GM12878 (cell line): Measurements from ENCODE around the gene EFCC1. TPM values are rescaled to one million over a fixed set of nuclear protein-coding genes. Genes with fewer than 3 reads are reported as not detected.

Source experiments
- ATAC-seq: fragments of 200-7000 bp; cut with Tn5 transposase; 3 replicates; pipeline ENCODE4 v1.9.1; 2020; ENCODE audit warnings: mild to moderate bottlenecking, moderate library complexity
- BruUV-seq: library from RNA; stranded (reverse); fragments of 400-500 nt; replicated peaks from 2 replicates; lab custom pipeline; 2021; lab: Mats Ljungman, UMichigan
- CTCF ChIA-PET: fragments of 300-600 bp; sonication (Branson Sonifier 250); formaldehyde crosslinking; extraction: SDS; loops from one replicate; lab custom pipeline; 2021; ENCODE audit warnings: inconsistent platforms; lab: Yijun Ruan, JAX
- POLR2A ChIA-PET: fragments of 350-600 bp; formaldehyde crosslinking; extraction: SDS; loops from one replicate; lab custom pipeline; 2021; ENCODE audit warnings: inconsistent platforms; lab: Charles Lee
- RAD21 ChIA-PET: fragments of 300-600 bp; sonication (Branson Sonifier 250); formaldehyde crosslinking; loops from one replicate; lab custom pipeline; 2023; ENCODE audit warnings: antibody characterized with exemption; ENCODE audit not compliant: unreplicated experiment; lab: Charles Lee
- SMC1A ChIA-PET: fragments of 300-600 bp; sonication (Branson Sonifier 250); formaldehyde crosslinking; loops from one replicate; lab custom pipeline; 2023; ENCODE audit not compliant: unreplicated experiment, uncharacterized antibody; lab: Charles Lee
- DNase-seq: peaks from one replicate; pipeline ENCODE4 v3.0.0-alpha.2; 2011; ENCODE audit warnings: low read depth, low spot score
- FAIRE-seq: peaks from 3 replicates; lab custom pipeline; 2011; peaks lifted over from hg19 to GRCh38; lab: Jason Lieb, UNC
- H2AFZ ChIP-seq: 2 replicates; pipeline ENCODE4 v1.6.0; 2011; ENCODE audit warnings: low read depth, low read length, control low read depth; ENCODE audit not compliant: control insufficient read depth
- H3K27ac ChIP-seq: 2 replicates; pipeline ENCODE4 v1.5.1; 2011; ENCODE audit warnings: control low read depth; ENCODE audit not compliant: control insufficient read depth, insufficient read depth
- H3K27me3 ChIP-seq, 2 experiments: replicated peaks in 1 of 2; 2 replicates each; pipeline versions ENCODE4 v1.6.0 to v1.6.1; 2011; ENCODE audit warnings: low read length in 1 of 2; ENCODE audit not compliant: control insufficient read depth in 2 of 2, insufficient read depth in 2 of 2
- H3K36me3 ChIP-seq, 2 experiments: 2 replicates each; pipeline ENCODE4 v1.5.1; 2011; ENCODE audit warnings: low read length in 1 of 2; ENCODE audit not compliant: control insufficient read depth in 2 of 2, insufficient read depth in 2 of 2
- H3K4me1 ChIP-seq: 2 replicates; pipeline ENCODE4 v1.6.1; 2011; ENCODE audit warnings: mild to moderate bottlenecking, low read length, moderate library complexity, mixed read lengths; ENCODE audit not compliant: control insufficient read depth, insufficient read depth
- H3K4me2 ChIP-seq: 2 replicates; pipeline ENCODE4 v1.6.0; 2011; ENCODE audit warnings: control low read depth; ENCODE audit not compliant: control insufficient read depth, insufficient read depth
- H3K4me3 ChIP-seq: fragments of 200-600 bp; sonication (generic); 2 replicates; pipeline ENCODE4 v1.5.1; 2016
- H3K79me2 ChIP-seq: 2 replicates; pipeline ENCODE4 v1.6.0; 2011; ENCODE audit warnings: low read length; ENCODE audit not compliant: control insufficient read depth, insufficient read depth
- H3K9ac ChIP-seq: 2 replicates; pipeline ENCODE4 v1.8.0; 2011; ENCODE audit warnings: low read length, control low read depth, mixed read lengths; ENCODE audit not compliant: control insufficient read depth, insufficient read depth
- H3K9me3 ChIP-seq: replicated peaks from 3 replicates; pipeline ENCODE4 v1.5.1; 2011; ENCODE audit warnings: mild to moderate bottlenecking, low read length; ENCODE audit not compliant: control insufficient read depth, insufficient read depth
- H4K20me1 ChIP-seq: 2 replicates; pipeline ENCODE4 v1.6.0; 2011; ENCODE audit not compliant: control insufficient read depth, insufficient read depth
- CBFB ChIP-seq: IDR thresholded peaks from 2 replicates; pipeline ENCODE4 v1.6.1; 2016; ENCODE audit warnings: antibody characterized with exemption, low read depth
- EED ChIP-seq: sonication (generic); IDR thresholded peaks from 2 replicates; pipeline ENCODE4 v1.6.1; 2016; ENCODE audit warnings: antibody characterized with exemption, low read depth
- ETV6 ChIP-seq, 2 experiments: fragments of 450-650 bp in 1 of 2; IDR thresholded peaks in 1 of 2; conservative IDR thresholded peaks in 1 of 2; 2 replicates each; pipeline ENCODE4 v1.6.1; 2014; ENCODE audit warnings: antibody characterized with exemption in 1 of 2, borderline replicate concordance in 1 of 2, low read depth in 1 of 2, mild to moderate bottlenecking in 1 of 2, moderate library complexity in 1 of 2
- HCFC1 ChIP-seq: fragments of 150-350 bp; IDR thresholded peaks from 2 replicates; pipeline ENCODE4 v1.6.1; 2014; ENCODE audit warnings: low read length
- HDGF ChIP-seq: fragments of 450-650 bp; IDR thresholded peaks from 2 replicates; pipeline ENCODE4 v1.6.1; 2016; ENCODE audit warnings: antibody characterized with exemption
- IRF5 ChIP-seq: fragments of 450-650 bp; IDR thresholded peaks from 2 replicates; pipeline ENCODE4 v1.6.1; 2017; ENCODE audit warnings: borderline replicate concordance
- JUNB ChIP-seq: IDR thresholded peaks from 2 replicates; pipeline ENCODE4 v1.6.1; 2016; ENCODE audit warnings: antibody characterized with exemption, mild to moderate bottlenecking
- JUND ChIP-seq: IDR thresholded peaks from 2 replicates; pipeline ENCODE4 v1.6.1; 2012; ENCODE audit warnings: low read depth, mild to moderate bottlenecking, low read length, improper control_type of control experiment, moderate library complexity
- LARP7 ChIP-seq: fragments of 450-650 bp; IDR thresholded peaks from 2 replicates; pipeline ENCODE4 v1.6.1; 2017; ENCODE audit warnings: mild to moderate bottlenecking
- MEF2B ChIP-seq: fragments of 450-650 bp; IDR thresholded peaks from 2 replicates; pipeline ENCODE4 v1.6.1; 2018; ENCODE audit warnings: mild to moderate bottlenecking, moderate library complexity; ENCODE audit not compliant: partially characterized antibody, poor library complexity, severe bottlenecking
- MTA3 ChIP-seq: IDR thresholded peaks from 2 replicates; pipeline ENCODE4 v1.6.1; 2012; ENCODE audit warnings: low read length, inconsistent platforms, borderline replicate concordance
- PAX5 ChIP-seq: IDR thresholded peaks from 2 replicates; pipeline ENCODE4 v1.6.1; 2011; ENCODE audit warnings: low read depth, low read length, borderline replicate concordance
- PML ChIP-seq: IDR thresholded peaks from 2 replicates; pipeline ENCODE4 v1.6.1; 2012; ENCODE audit warnings: low read length, inconsistent platforms
- SIN3A ChIP-seq: IDR thresholded peaks from 2 replicates; pipeline ENCODE4 v1.6.1; 2012; ENCODE audit warnings: low read depth, low read length, improper control_type of control experiment
- SPI1 ChIP-seq: IDR thresholded peaks from 2 replicates; pipeline ENCODE4 v1.6.1; 2011; ENCODE audit warnings: low read depth, mild to moderate bottlenecking, low read length, moderate library complexity, borderline replicate concordance; ENCODE audit not compliant: insufficient read depth
- WGBS: methylation state at CpG from one replicate; pipeline ENCODE4 v1.1.6; 2016; ENCODE audit warnings: low lambda C conversion rate; ENCODE audit not compliant: insufficient replicate concordance, insufficient coverage; ENCODE audit errors: missing lambda C conversion rate; 5-methylcytosine and 5-hydroxymethylcytosine counted together
- in situ Hi-C: fragments of 300-500 bp; cut with MboI; formaldehyde crosslinking; loops from 9 replicates; pipeline ENCODE4 v1.14.3; 2018; ENCODE audit warnings: mixed read lengths
- intact Hi-C: fragments of 100-400 bp; cut with micrococcal nuclease; formaldehyde crosslinking; loops from one replicate; pipeline ENCODE4 v1.14.2; 2022; ENCODE audit not compliant: unreplicated experiment
- polyA plus RNA-seq, 11 experiments: library from polyadenylated mRNA; depleted of rRNA in 4 of 11; unstranded in 6 of 11; stranded (reverse) in 5 of 11; fragments of >200 nt; fragmentation: Nextera tagmentation in 4 of 11; fragmentation: Illumina TruSeq in 1 of 11; extraction: Ambion mirVana in 4 of 11; extraction: Trizol in 1 of 11; gene quantifications; 1 replicate in 1 of 11; 2 replicates in 10 of 11; pipeline versions ENCODE4 v1.2.1 to v1.2.3, GENCODE V29; 2011 to 2016; ENCODE audit warnings: inconsistent platforms in 2 of 11, missing spikeins in 2 of 11, low read depth in 1 of 11
- total RNA-seq, 4 experiments: library from RNA; depleted of rRNA in 3 of 4; stranded (reverse); fragments of >200 nt in 3 of 4; fragmentation: Illumina TruSeq in 1 of 4; extraction: Trizol in 1 of 4; gene quantifications; 2 replicates each; pipeline versions ENCODE4 v1.2.1 to v1.2.3, GENCODE V29; 2013 to 2021
- TF ChIP-seq, protein P1 (sequence below): IDR thresholded peaks from 2 replicates; pipeline ENCODE4 v1.6.1; 2012; ENCODE audit warnings: low read depth, low read length, improper control_type of control experiment
- TF ChIP-seq, protein P2 (sequence below), 3 experiments: IDR thresholded peaks in 2 of 3; conservative IDR thresholded peaks in 1 of 3; 2 replicates each; pipeline ENCODE4 v1.5.1; 2011; ENCODE audit warnings: low read depth in 3 of 3, low read length in 3 of 3, mild to moderate bottlenecking in 3 of 3, control low read depth in 2 of 3, moderate library complexity in 2 of 3, inconsistent platforms in 1 of 3, mixed read lengths in 1 of 3; ENCODE audit not compliant: control insufficient read depth in 2 of 3, insufficient read depth in 1 of 3; ENCODE audit errors: extremely low read depth in 1 of 3
- TF ChIP-seq, protein P3 (sequence below): fragments of 450-650 bp; IDR thresholded peaks from 2 replicates; pipeline ENCODE4 v1.6.1; 2017; ENCODE audit warnings: mild to moderate bottlenecking

Gene EFCC1
- total and polyA plus RNA-seq, 10 of the 15 experiments (the other 5 are each of a cell fraction or from before 2014, with no cell fraction given) = not detected

DNA sequence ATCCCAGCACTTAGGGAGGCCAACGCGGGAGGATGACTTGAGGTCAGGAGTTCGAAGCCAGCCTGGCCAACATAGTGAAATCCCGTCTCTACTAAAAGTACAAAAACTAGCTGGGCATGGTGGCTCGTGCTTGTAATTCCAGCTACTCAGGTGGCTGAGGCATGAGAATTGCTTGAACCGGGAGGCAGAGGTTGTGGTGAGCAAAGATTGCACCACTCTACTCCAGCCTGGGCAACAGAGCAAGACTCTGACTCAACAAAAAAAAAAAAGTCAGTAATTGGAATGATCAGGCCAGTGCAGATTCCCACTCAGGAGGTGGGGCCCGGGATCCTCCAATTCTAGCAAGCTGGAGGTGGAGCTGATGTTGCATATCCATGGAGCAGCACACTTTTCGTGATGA, 12.8 kb upstream of the EFCC1 start (continued):
- TF ChIP-seq MEF2B = no peak

DNA sequence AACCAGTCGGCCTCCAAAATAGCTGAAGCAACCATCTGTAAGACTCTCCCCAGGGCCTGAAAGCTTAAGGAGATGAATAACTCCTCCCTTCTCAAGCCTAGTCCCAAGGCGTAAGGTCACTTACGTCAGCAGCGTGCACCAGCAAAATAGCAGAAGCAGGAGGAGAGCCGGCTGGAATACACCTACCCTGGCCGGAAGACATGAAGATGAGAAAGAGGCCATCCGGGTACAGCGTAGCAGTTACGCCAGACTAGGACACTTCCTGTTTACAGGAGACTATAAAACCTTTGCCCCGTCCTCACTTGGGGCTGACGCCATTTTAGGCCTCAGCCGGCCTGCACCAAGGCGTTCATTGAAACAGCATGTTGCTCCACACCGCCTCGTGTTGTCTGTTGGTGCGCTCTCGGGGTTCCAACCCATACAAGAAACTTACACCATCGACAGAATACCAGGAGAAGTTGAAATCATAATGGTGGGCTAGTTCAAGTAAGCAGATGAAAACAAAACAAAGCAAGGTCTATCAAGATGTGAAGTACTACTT, 9.7 kb upstream of the EFCC1 start:
- Histone ChIP-seq H2AFZ (no peak overlapping the region), H3K4me3 (no peak overlapping the region), H4K20me1 (no peaks in the 10 kb centered on the region), H3K36me3 (no peaks in the 10 kb centered on the region), H3K27me3 (peaks cover 0 to 2% of the 10 kb centered on the region in 2 experiments; a peak in 2 of 4 replicates), H3K4me1 (0 out of 2 replicates have a peak, but pooled peaks cover 4% of the 10 kb centered on the region), H3K27ac (no peak overlapping the region), H3K4me2 (no peak overlapping the region), H3K9me3 (no peaks in the 10 kb centered on the region), H3K79me2 (no peaks in the 10 kb centered on the region), H3K9ac (no peak overlapping the region)
- SMC1A ChIA-PET = no interaction called here
- 80% methylated on average over 18 of the region's 18 CpGs for WGBS
- intact Hi-C loops = no loop called here
- CTCF ChIA-PET = no interaction called here
- no peak for ATAC-seq
- BruUV-seq = no TSS peak
- no peak for FAIRE-seq
- RAD21 ChIA-PET = no interaction called here
- POLR2A ChIA-PET = no interaction called here
- in situ Hi-C loops = no loop called here
- no peak for DNase-seq
- no peak for TF ChIP-seq IRF5
- TF ChIP-seq PAX5 = no peak
- TF ChIP-seq, protein P1, sequence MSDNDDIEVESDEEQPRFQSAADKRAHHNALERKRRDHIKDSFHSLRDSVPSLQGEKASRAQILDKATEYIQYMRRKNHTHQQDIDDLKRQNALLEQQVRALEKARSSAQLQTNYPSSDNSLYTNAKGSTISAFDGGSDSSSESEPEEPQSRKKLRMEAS = no peak
- TF ChIP-seq, protein P2, sequence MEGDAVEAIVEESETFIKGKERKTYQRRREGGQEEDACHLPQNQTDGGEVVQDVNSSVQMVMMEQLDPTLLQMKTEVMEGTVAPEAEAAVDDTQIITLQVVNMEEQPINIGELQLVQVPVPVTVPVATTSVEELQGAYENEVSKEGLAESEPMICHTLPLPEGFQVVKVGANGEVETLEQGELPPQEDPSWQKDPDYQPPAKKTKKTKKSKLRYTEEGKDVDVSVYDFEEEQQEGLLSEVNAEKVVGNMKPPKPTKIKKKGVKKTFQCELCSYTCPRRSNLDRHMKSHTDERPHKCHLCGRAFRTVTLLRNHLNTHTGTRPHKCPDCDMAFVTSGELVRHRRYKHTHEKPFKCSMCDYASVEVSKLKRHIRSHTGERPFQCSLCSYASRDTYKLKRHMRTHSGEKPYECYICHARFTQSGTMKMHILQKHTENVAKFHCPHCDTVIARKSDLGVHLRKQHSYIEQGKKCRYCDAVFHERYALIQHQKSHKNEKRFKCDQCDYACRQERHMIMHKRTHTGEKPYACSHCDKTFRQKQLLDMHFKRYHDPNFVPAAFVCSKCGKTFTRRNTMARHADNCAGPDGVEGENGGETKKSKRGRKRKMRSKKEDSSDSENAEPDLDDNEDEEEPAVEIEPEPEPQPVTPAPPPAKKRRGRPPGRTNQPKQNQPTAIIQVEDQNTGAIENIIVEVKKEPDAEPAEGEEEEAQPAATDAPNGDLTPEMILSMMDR (IDR thresholded peaks at IDR 0.05 in 2 of 3, conservative IDR thresholded peaks at IDR 0.05 in 1 of 3; ENCODE audit: control insufficient read depth in 2 of 3, extremely low read depth in 1 of 3, insufficient read depth in 1 of 3, low read depth in 3 of 3, low read length in 3 of 3) = no peak
- no peak for TF ChIP-seq ETV6 (conservative IDR thresholded peaks at IDR 0.05 in 1 of 2, IDR thresholded peaks at IDR 0.05 in 1 of 2; ENCODE audit: borderline replicate concordance in 1 of 2, low read depth in 1 of 2)
- no peak for TF ChIP-seq MTA3
- TF ChIP-seq HDGF = no peak
- TF ChIP-seq LARP7 = no peak
- no peak for TF ChIP-seq PML
- no peak for TF ChIP-seq EED
- no peak for TF ChIP-seq HCFC1
- no peak for TF ChIP-seq JUNB
- no peak for TF ChIP-seq JUND
- TF ChIP-seq CBFB = no peak
- TF ChIP-seq, protein P3, sequence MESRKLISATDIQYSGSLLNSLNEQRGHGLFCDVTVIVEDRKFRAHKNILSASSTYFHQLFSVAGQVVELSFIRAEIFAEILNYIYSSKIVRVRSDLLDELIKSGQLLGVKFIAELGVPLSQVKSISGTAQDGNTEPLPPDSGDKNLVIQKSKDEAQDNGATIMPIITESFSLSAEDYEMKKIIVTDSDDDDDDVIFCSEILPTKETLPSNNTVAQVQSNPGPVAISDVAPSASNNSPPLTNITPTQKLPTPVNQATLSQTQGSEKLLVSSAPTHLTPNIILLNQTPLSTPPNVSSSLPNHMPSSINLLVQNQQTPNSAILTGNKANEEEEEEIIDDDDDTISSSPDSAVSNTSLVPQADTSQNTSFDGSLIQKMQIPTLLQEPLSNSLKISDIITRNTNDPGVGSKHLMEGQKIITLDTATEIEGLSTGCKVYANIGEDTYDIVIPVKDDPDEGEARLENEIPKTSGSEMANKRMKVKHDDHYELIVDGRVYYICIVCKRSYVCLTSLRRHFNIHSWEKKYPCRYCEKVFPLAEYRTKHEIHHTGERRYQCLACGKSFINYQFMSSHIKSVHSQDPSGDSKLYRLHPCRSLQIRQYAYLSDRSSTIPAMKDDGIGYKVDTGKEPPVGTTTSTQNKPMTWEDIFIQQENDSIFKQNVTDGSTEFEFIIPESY = no peak
- no peak for TF ChIP-seq SPI1
- no peak for TF ChIP-seq SIN3A
